Natural killer cell (primary cell): Measurements from ENCODE around the gene GLT1D1. TPM values are rescaled to one million over a fixed set of nuclear protein-coding genes. Genes with fewer than 3 reads are reported as not detected.
"Not testable (repeated sequence)": the region's sequence is repeated elsewhere in the genome, so short reads cannot be mapped to it uniquely, and the experiment has no call there.

Experiments
- ATAC-seq, 3 donors: fragments of 150-1000 bp in 2 of 3; fragments of 200-7000 bp in 1 of 3; cut with Tn5 transposase; 1 replicate in 1 of 3; 2 replicates in 2 of 3; pipeline ENCODE4 v1.10.0; 2021; ENCODE audit warnings: mild to moderate bottlenecking in 2 of 3, moderate library complexity in 2 of 3
- DNase-seq, 2 donors: peaks; one replicate each; pipeline versions ENCODE4 v3.0.0 to v3.0.0-alpha.2; 2013 to 2021; ENCODE audit warnings: mixed read lengths in 1 of 2
- H3K27ac ChIP-seq: one replicate; pipeline ENCODE4 v1.5.1; 2013; ENCODE audit warnings: mild to moderate bottlenecking, low read length
- H3K27me3 ChIP-seq: one replicate; pipeline ENCODE4 v1.6.1; 2013; ENCODE audit warnings: low read length; ENCODE audit not compliant: control insufficient read depth, insufficient read depth
- H3K36me3 ChIP-seq: one replicate; pipeline ENCODE4 v1.6.1; 2013; ENCODE audit warnings: low read length; ENCODE audit not compliant: control insufficient read depth, insufficient read depth
- H3K4me1 ChIP-seq: one replicate; pipeline ENCODE4 v1.6.1; 2013; ENCODE audit warnings: low read length; ENCODE audit not compliant: control insufficient read depth, insufficient read depth
- H3K4me3 ChIP-seq: one replicate; pipeline ENCODE4 v1.5.1; 2013; ENCODE audit warnings: low read length
- H3K9me3 ChIP-seq: one replicate; pipeline ENCODE4 v1.6.1; 2013; ENCODE audit warnings: low read length; ENCODE audit not compliant: control insufficient read depth, insufficient read depth
- H3K27ac Mint-ChIP-seq, 2 donors: one replicate each; pipeline ENCODE4 v1.8.0; 2022; ENCODE audit warnings: mild to moderate bottlenecking in 2 of 2, mixed read lengths in 2 of 2, moderate library complexity in 1 of 2
- H3K27me3 Mint-ChIP-seq, 2 donors: one replicate each; pipeline ENCODE4 v1.8.0; 2022; ENCODE audit warnings: low read depth in 2 of 2, mixed read lengths in 2 of 2
- H3K36me3 Mint-ChIP-seq: one replicate; pipeline ENCODE4 v1.8.0; 2022; ENCODE audit warnings: mixed read lengths
- H3K4me1 Mint-ChIP-seq, 2 donors: one replicate each; pipeline ENCODE4 v1.8.0; 2022; ENCODE audit warnings: mixed read lengths in 2 of 2
- H3K4me3 Mint-ChIP-seq: one replicate; pipeline ENCODE4 v1.8.0; 2022; ENCODE audit warnings: mild to moderate bottlenecking, moderate library complexity, mixed read lengths
- H3K9me3 Mint-ChIP-seq, 2 donors: one replicate each; pipeline ENCODE4 v1.8.0; 2022; ENCODE audit warnings: mixed read lengths in 2 of 2
- CTCF ChIP-seq: fragments of 200-600 bp; IDR thresholded peaks from one replicate; pipeline ENCODE4 v1.8.0; 2022; ENCODE audit warnings: antibody characterized with exemption
- WGBS: methylation state at CpG from one replicate; pipeline ENCODE4 v1.1.7; 2013; ENCODE audit warnings: missing lambda C conversion rate; ENCODE audit not compliant: insufficient coverage; 5-methylcytosine and 5-hydroxymethylcytosine counted together
- intact Hi-C: fragments of 100-400 bp; cut with micrococcal nuclease; formaldehyde crosslinking; loops from one replicate; pipeline ENCODE4 v1.14.2; 2022
- total RNA-seq, 4 donors: library from RNA; stranded (reverse); fragments of 120-200 nt in 1 of 4; gene quantifications; one replicate each; pipeline versions ENCODE4 v1.2.3 to v1.2.4, GENCODE V29; 2013 to 2022

The GLT1D1 gene
- 1 to 10 TPM in 2 of 3 donors, under 1 TPM in 1; 0.33 to 3.2 (median 2.6) TPM for total RNA-seq
- 0.81 TPM for total RNA-seq (2013)

DNA sequence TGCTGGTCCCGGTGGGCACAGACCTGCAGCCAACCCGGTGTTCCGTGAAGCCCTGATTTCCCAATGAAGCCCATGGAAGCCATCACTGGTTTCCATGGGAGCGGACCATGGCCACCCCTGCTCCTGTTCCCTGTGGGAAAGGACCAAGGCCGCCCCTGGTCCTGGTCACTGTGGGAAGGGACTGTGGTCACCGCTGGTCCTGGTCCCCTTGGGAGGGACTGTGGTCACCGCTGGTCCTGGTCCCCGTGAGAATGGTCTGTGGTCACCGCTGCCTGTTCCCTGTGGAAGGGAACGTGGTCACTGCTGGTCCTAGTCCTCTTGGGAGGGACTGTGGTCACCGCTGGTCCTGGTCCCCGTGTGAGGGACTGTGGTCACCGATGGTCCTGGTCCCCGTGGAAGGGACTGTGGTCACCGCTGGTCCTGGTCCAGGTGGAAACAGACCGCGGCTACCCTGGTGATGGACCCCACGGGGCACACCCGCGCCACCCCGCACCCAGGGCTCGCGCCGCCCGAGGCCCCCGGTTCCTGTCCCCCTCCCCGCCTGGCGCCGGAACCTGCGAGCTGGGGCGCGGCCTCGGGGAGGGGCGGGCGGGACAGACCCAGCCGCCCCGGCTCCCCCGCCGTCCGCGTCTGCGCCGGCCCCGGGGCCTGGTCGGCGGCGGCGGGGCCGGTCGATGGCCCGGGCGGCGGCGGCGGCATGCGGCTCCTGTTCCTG is at the start of gene GLT1D1:
TSS of gene GLT1D1 (plus strand) at position 594 of the 715 bp plus-strand sequence. CDS start at position 698, 104 bp downstream.
- peak within 1 kb of the TSS; percentile 35 to 48 for H3K27ac Mint-ChIP-seq
- no peaks in the 10 kb centered on the region for H3K36me3 Mint-ChIP-seq
- peaks cover 17 to 19% of the 10 kb centered on the region in 2 donors for H3K27me3 Mint-ChIP-seq
- Histone ChIP-seq H3K4me1 (no peaks in the 10 kb centered on the region), H3K9me3 (no peaks in the 10 kb centered on the region), H3K4me3 (peak within 1 kb of the TSS; percentile 21), H3K27me3 (peaks cover 13% of the 10 kb centered on the region), H3K36me3 (no peaks in the 10 kb centered on the region), H3K27ac (no peak within 1 kb of the TSS)
- H3K9me3 Mint-ChIP-seq: no peaks in the 10 kb centered on the region
- intact Hi-C loops: no loop called here
- DNase-seq (no peak), ATAC-seq (peak in 2 of 3 donors; percentile 24 to 51)
- TF ChIP-seq CTCF: no peak
- WGBS: 19% methylated on average over 56 of the region's 56 CpGs
- peak within 1 kb of the TSS; percentile 62 for H3K4me3 Mint-ChIP-seq
- H3K4me1 Mint-ChIP-seq: peaks cover 0 to 8% of the 10 kb centered on the region in 2 donors

GRCh38 chr12:128803788-128804187 is 49.5 kb upstream of the GLT1D1 start:
- H3K4me1 Mint-ChIP-seq: peaks cover 21 to 47% of the 10 kb centered on the region in 2 donors

GRCh38 chr12:128804762-128805161 is 48.5 kb upstream of the GLT1D1 start:
- Mint-ChIP-seq H3K27ac (peak overlapping the region in 1 of 2 donors; percentile 100), H3K36me3 (peaks cover 45% of the 10 kb centered on the region), H3K4me1 (peaks cover 23 to 47% of the 10 kb centered on the region in 2 donors), H3K27me3 (no peaks in the 10 kb centered on the region), H3K9me3 (no peaks in the 10 kb centered on the region), H3K4me3 (no peak overlapping the region)
- no peak for TF ChIP-seq CTCF
- WGBS: 94% methylated on average over 7 of the region's 8 CpGs
- peaks cover 6% of the 10 kb centered on the region for H3K4me1 ChIP-seq
- DNase-seq: no peak
- ATAC-seq: no peak
- no peaks in the 10 kb centered on the region for H3K9me3 ChIP-seq
- no peak overlapping the region for H3K27ac ChIP-seq
- intact Hi-C loops: no loop called here
- H3K36me3 ChIP-seq: peaks cover 52% of the 10 kb centered on the region
- no peak overlapping the region for H3K4me3 ChIP-seq
- H3K27me3 ChIP-seq: no peaks in the 10 kb centered on the region

More at GRCh38 chr12:128803788-128804187, 49.5 kb upstream of the GLT1D1 start:
- Histone ChIP-seq H3K9me3 (no peaks in the 10 kb centered on the region), H3K27me3 (no peaks in the 10 kb centered on the region), H3K4me1 (peaks cover 10% of the 10 kb centered on the region), H3K27ac (no peak overlapping the region), H3K36me3 (peaks cover 55% of the 10 kb centered on the region), H3K4me3 (no peak overlapping the region)
- Mint-ChIP-seq H3K27ac (peak overlapping the region; percentile 100), H3K36me3 (peaks cover 42% of the 10 kb centered on the region), H3K9me3 (no peaks in the 10 kb centered on the region), H3K4me3 (no peak overlapping the region), H3K27me3 (no peaks in the 10 kb centered on the region)
- 98% methylated on average over 9 of the region's 9 CpGs for WGBS
- no peak for DNase-seq
- ATAC-seq: no peak
- intact Hi-C loops: no loop called here
- TF ChIP-seq CTCF: no peak

DNA sequence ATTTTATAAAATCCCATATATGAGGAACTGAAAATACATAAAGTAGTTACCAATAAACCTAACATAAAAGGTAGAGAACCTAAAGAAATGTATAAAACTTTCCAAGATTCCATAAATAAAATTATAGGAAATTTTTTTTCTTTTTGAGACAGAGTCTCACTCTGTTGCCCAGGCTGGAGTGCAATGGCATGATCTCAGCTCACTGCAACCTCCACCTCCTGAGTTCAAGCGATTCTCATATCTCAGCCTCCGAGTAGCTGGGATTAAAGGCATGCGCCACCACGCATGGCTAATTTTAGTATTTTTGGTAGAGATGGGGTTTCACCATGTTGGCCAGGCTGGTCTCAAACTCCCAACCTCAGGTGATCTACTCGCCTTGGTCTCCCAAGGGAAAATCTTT is 47.9 kb upstream of the GLT1D1 start:
- H3K9me3 Mint-ChIP-seq, ATAC-seq, H3K27me3 Mint-ChIP-seq, H3K4me3 Mint-ChIP-seq, H3K27ac ChIP-seq, intact Hi-C loops, H3K4me1 ChIP-seq, H3K9me3 ChIP-seq, H3K4me3 ChIP-seq, DNase-seq, H3K27me3 ChIP-seq: not testable (repeated sequence)
- peaks cover 47% of the 10 kb centered on the region for H3K36me3 ChIP-seq
- 94% methylated on average over 4 of the region's 5 CpGs for WGBS
- peak overlapping the region; percentile 99 to 100 for H3K27ac Mint-ChIP-seq
- peaks cover 45% of the 10 kb centered on the region for H3K36me3 Mint-ChIP-seq
- peaks cover 29 to 50% of the 10 kb centered on the region in 2 donors for H3K4me1 Mint-ChIP-seq
